ENCODE data around the gene PSMG1.
A peak's percentile ranks its signal among the peaks of the same experiment; 100 is the strongest.

Gene PSMG1

GRCh38 chr21:39189857-39190604 lies 6.8 kb upstream of the PSMG1 start:
- no peak for DNase-seq (ENCODE audit: low read depth)
- H3K4me3 ChIP-seq (ENCODE audit: low read depth, low read length) = no peak overlapping the region

- DNase-seq (ENCODE audit: low read depth) = no peak
Observed at GRCh38 chr21:39188521-39189139, 5.4 kb upstream of the PSMG1 start.

GRCh38 chr21:39187141-39187540 lies 3.9 kb upstream of the PSMG1 start:
- no peak for DNase-seq (ENCODE audit: low read depth)
- H3K4me3 ChIP-seq (ENCODE audit: low read depth, low read length) = no peak overlapping the region

More at GRCh38 chr21:39188521-39189139, 5.4 kb upstream of the PSMG1 start:
- H3K4me3 ChIP-seq (ENCODE audit: low read depth, low read length) = no peak overlapping the region

- no peak for DNase-seq (ENCODE audit: low read depth)
- H3K4me3 ChIP-seq (ENCODE audit: low read depth, low read length) = no peak overlapping the region
Observed at GRCh38 chr21:39186676-39187075, 3.4 kb upstream of the PSMG1 start.

GRCh38 chr21:39185157-39185556 lies 1.9 kb upstream of the PSMG1 start:
- DNase-seq (ENCODE audit: low read depth) = no peak
- no peak overlapping the region for H3K4me3 ChIP-seq (ENCODE audit: low read depth, low read length)

- no peak for DNase-seq (ENCODE audit: low read depth)
- peak overlapping the region; percentile 95 for H3K4me3 ChIP-seq (ENCODE audit: low read depth, low read length)
Observed at GRCh38 chr21:39184050-39184980, 1.1 kb upstream of the PSMG1 start.

GRCh38 chr21:39182484-39183271 lies 573 bp downstream of the PSMG1 start:
- peak overlapping the region; percentile 95 for H3K4me3 ChIP-seq (ENCODE audit: low read depth, low read length)
- DNase-seq (ENCODE audit: low read depth) = no peak

GRCh38 chr21:39182016-39182415 lies 1.2 kb downstream of the PSMG1 start:
- peak overlapping the region; percentile 95 for H3K4me3 ChIP-seq (ENCODE audit: low read depth, low read length)
- DNase-seq (ENCODE audit: low read depth) = no peak

GRCh38 chr21:39181205-39181818 lies 1.9 kb downstream of the PSMG1 start:
- H3K4me3 ChIP-seq (ENCODE audit: low read depth, low read length) = no peak overlapping the region

GRCh38 chr21:39180429-39181019 lies 2.7 kb downstream of the PSMG1 start:
- no peak for DNase-seq (ENCODE audit: low read depth)
- no peak overlapping the region for H3K4me3 ChIP-seq (ENCODE audit: low read depth, low read length)

More at GRCh38 chr21:39181205-39181818, 1.9 kb downstream of the PSMG1 start:
- DNase-seq (ENCODE audit: low read depth) = no peak

- no peak for DNase-seq (ENCODE audit: low read depth)
- H3K4me3 ChIP-seq (ENCODE audit: low read depth, low read length) = no peak overlapping the region
Observed at GRCh38 chr21:39178421-39178820, 4.8 kb downstream of the PSMG1 start.

GRCh38 chr21:39176271-39176709 lies 7.0 kb downstream of the PSMG1 start:
- H3K4me3 ChIP-seq (ENCODE audit: low read depth, low read length) = no peak overlapping the region
- DNase-seq (ENCODE audit: low read depth) = no peak

- no peak for DNase-seq (ENCODE audit: low read depth)
- no peak overlapping the region for H3K4me3 ChIP-seq (ENCODE audit: low read depth, low read length)
Observed at GRCh38 chr21:39175665-39176064, 7.6 kb downstream of the PSMG1 start.

GRCh38 chr21:39175154-39175553 lies 8.1 kb downstream of the PSMG1 start:
- DNase-seq (ENCODE audit: low read depth) = no peak
- no peak overlapping the region for H3K4me3 ChIP-seq (ENCODE audit: low read depth, low read length)

- H3K4me3 ChIP-seq (ENCODE audit: low read depth, low read length) = no peak overlapping the region
- no peak for DNase-seq (ENCODE audit: low read depth)
Observed at GRCh38 chr21:39173716-39174680, 9.3 kb downstream of the PSMG1 start.

GRCh38 chr21:39169906-39170305 lies 13.3 kb downstream of the PSMG1 start:
- H3K4me3 ChIP-seq (ENCODE audit: low read depth, low read length) = no peak overlapping the region
- no peak for DNase-seq (ENCODE audit: low read depth)

- DNase-seq (ENCODE audit: low read depth) = no peak
- no peak overlapping the region for H3K4me3 ChIP-seq (ENCODE audit: low read depth, low read length)
Observed at GRCh38 chr21:39168800-39169199, 14.5 kb downstream of the PSMG1 start.
